GM21825 (cell line): ENCODE data around the gene PCBP4.
"Not testable (repeated sequence)": the region's sequence is repeated elsewhere in the genome, so short reads cannot be mapped to it uniquely, and the experiment has no call there.

ENCODE experiments used
- ATAC-seq: cut with Tn5 transposase; IDR thresholded peaks from one replicate; pipeline ENCODE4 v1.9.1; 2021; ENCODE audit warnings: mild to moderate bottlenecking, moderate library complexity; ENCODE audit not compliant: unreplicated experiment

The PCBP4 gene

GRCh38 chr3:51941463-51941797 is 25.8 kb downstream of the PCBP4 start:
- ATAC-seq, result no peak

DNA sequence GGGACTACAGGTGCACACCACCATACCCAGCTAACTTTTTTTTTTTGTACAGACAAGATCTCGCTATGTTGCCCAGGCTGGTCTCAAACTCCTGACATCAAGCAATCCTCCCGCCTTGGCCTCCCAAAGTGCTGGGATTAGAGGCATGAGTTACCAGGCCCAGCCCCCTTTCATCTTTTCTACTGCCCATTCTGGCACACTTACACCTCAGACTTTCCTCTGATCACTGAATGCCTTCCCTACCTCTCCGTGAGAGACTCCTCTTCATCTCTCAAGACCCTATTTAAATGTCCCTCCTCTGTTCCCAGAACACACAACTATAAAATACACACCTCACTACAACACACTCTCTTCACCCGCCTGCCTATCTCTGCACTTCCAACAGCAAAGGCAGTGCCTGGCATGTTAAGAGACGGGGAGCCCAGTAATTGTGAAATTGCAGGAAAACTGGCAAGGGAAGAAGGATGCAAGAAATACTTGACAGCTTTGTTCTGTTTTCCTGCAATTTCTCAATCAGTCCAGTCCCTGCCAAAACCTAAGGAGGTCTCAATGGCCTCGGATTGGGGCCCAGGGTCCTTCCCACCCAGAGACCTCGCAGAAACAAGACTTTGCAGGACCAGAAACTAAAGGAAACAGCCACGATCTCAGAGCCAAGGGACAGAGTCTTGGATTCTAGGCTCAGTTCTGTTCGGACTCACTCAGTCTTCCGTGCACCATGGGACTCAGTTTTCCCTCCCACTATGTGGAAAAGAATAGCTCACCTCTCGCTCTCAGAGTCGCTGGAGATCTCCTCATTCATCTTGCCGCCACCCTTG is 26.4 kb downstream of the PCBP4 start:
- no peak for ATAC-seq

DNA sequence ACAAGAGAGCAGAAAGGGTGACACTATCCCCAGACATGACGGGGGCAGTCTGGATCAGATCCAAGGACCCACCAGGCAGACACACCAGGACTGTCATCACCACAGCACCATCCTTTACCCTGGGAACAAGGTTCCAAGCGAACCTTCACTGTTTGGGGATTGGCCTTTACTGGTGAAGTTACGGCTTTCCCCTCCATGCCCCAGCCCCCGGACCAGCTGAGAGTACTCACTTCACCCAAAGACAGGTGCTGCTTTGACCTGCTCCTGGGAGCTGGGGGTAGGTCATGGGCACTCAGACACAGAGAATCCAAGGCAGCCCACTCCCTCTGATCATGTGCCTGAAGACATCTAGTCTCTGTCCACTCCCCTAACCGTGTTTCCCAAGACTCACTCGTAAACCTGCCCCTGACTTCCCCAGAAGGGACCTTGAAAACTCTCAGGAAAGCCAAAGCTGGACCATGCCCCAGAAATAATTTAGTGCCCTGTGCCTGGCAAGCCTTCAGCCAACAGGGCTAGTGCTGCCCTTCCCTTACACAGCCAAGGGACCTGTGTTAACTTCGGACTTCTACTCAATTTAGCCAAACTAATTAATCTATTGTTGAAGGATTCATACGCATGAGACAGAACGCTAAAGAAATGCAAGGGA is 28.4 kb downstream of the PCBP4 start:
- no peak for ATAC-seq

DNA sequence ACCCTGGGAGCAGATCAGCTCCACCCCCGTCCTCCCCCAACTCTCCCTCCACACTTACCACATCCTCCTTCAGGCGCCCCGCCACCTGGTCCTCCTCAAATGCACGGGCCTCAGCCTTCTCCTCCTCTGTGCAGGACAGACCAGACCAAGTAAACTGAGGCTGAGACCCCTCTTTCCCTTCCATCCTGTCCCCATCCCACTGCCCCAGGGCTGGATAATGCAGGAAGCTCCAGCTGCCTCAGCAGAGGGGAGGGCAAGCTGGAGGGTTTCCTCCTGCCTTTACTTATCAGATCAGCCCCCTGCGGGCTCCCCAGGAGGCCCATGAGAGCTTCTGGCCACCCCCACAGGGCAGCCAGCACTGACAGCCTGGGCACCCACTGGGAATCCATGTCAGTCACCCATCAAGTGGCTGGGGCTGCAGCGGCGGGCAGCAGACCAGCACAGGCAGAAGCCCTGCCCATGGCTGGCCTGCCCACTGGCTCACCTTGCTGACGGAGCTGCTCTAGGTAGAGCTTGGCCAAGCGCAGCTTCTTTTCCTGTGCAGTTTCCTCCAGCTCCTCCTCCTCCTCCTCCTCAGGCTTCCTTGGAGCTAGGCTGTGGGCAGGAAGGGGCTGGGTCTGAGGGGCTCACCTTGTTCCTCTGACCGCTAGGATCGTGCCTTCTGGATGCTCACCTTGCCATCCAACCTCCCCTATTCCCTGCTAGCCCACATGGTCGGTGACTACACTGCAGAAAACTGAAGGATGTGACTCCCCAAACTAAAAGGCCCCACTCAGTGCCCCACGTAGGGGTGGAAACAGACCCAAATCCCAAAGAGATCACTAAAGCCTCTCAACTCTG is 29.4 kb downstream of the PCBP4 start:
- no peak for ATAC-seq

DNA sequence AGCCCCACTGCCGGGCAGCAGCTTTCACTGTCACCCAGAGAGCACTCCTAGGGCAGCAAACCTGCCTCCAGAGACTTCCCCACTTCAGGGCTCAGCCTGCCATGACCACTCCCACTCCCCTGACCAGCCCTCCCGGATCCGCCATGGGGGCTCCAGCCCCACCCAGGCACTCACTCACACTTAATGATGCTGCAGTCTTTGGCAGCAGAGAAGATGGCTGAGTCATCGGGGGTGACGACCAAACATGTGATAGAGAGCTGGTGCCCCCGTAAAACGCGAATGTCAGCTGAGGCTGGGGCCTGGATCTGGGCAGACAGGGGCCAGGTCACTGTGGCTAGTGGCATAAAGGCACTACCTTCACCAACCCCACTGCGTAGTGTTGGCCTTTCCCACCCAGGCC is 30.2 kb downstream of the PCBP4 start:
- ATAC-seq, result no peak

DNA sequence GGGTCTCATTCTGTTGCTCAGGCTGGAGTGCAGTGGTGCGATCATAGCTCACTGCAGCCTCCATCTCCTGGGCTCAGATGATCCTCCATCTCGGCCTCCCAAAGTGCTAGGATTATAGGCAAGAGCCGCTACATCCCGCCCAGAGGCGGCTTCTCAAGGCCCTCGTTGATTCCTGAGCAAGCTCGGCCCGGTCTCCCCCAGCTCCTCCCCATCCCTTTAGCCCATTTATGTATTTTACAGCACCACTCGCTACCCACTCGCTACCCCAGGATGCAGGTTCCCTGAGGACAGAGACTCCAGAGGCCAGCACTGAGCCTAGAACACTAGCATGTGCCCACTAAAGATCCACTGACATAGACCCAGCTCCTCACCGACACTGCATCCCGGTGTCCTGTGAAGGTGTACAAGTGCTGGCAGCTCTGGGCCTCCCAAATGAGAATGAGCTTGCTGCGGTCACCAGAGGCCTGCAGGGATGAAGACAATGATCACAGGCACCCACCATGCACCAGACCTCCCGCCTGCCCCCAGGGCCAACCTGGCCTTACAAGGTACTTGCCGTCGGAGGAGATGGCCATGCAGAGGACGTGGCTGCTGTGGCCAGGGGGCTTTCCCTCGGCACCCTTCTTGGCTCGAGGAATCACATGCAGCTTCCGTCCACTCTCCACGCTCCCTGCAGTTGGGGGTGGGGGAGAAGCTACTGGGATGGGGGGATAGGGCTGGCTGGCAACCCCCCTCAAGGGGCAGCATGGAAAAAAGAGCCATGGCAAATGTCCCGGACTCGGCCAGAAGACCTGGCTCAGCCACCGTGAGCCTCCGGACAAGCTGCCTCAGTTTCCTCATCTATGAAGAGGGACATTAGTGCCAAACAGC is 31.1 kb downstream of the PCBP4 start:
- no peak for ATAC-seq

- ATAC-seq, result no peak
Measured at GRCh38 chr3:51934991-51935885, 32.0 kb downstream of the PCBP4 start.

DNA sequence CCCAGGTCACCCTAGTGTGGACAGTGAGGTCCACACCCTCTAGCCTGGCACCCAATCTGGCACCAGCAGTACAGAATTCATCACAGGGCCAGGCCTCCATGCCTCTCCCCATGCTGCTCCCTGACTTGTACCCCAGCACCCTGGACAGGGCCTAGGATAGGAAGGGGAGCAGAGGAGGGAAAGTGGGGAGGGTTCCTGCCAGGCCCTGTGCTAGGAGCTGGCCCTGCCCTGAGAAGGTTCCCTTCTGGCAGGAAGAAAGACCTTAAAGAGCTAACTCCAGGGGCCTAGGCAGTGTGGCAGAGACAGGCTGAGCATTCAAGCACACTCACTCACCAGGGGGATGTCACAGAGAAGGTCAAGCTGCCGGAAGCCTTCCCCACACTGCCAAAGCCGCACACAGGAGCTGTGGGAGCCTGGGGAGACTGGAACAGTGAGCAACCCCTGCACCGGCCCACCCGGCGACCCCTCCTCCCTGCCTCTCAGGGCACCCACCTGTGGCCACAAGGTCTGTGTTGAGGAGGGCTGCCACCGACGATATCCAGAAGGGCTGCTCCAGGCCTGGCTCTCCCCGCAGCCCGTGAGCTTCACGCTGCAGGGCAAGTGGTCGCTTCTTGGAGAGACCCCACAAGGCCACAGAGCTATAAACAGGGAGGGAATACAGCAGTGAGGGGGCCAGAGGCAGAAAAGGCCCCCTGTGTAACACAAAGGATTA is 33.0 kb downstream of the PCBP4 start:
- no peak for ATAC-seq

DNA sequence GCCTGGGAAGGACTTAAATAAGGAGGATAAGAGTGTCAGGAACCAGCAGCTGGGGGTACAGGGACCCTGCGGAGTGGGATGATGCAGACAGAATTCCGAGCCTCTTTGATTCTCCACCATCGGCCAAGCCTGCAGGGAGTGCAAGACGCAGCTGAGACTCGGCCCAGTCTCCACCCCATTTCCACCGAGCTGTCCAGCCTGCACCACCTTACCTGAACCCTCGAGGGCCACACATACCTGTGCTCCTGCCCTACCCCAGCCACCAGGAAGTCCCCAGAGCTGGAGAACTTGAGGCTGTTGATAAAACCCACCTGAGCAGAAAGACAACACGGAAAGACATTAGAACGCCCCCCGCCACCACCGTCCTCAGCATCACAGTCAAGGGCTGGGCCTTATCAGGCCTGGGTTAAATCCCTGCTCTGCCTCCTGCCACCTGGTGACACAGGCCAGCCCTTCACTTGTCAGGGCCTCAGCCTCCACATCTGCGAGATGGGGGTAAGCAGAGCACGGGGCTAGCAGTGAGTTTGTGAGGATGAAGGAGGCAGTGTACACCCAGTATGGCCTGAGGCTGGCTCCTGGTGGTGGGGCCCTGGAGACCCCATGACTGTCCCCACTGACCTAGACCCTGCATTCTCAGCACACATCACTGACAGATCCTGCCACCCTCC is 33.6 kb downstream of the PCBP4 start:
- ATAC-seq, result no peak

DNA sequence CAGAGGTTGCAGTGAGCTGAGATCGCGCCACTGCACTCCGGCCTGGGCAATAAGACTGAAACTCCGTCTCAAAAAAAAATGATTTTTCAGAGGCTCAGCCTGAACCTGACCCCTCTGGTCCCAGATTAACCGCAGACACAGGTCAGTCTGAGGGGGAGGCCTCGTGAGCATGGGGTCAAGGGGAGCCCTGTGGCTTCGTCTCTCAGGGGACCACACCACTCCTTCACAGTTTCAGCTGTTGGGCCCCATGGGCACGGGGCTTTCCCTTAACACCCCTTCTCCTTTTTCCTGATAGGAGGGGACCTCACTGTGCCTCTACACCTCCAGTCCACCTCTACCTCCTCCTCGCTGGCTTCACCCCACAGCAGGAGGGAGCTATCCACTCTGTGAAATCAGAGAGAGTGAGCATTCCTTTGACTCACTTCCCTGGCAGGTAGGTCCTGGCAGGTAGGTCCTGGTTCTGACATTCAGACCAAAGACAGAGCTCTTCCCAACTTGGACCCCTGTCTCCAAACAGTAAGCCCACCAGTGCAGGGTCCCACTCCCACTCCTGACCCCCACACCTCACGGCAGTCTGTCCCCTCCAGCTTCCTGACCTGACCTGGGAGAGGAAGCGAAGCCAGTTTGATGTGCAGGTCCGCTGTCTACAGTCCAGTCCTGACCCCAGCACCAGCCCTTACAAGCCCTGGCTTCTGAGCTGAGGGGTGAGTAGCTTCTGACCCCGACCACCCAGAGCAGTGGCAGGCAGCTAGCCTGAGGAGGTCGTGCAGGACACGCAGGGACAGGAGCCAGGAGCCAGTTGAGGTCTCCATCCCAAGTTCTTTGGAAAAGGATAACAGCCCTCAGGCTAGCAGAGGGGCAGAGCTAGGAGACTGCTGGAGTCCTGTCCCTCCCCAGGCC is 34.5 kb downstream of the PCBP4 start:
- ATAC-seq, result no peak

DNA sequence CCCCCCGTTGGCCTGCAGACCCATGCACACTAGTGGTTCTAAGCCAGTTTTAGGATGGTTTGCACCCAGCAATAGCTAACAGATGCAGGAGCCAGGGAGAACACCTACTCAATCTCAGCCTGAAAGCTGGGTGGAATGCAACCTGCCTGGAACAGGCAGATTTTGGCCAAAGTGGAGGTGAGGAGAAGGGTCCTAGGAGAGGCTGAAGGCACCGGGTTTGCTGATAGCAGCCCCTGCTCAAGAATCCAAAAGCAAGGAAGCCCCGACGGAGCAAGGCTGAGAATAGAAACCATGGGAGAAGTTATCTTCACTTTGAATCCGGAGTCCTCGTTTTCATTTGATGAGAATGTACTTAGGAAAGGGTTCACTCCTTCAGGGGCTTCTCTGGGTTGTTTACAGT is 35.5 kb downstream of the PCBP4 start:
- no peak for ATAC-seq

DNA sequence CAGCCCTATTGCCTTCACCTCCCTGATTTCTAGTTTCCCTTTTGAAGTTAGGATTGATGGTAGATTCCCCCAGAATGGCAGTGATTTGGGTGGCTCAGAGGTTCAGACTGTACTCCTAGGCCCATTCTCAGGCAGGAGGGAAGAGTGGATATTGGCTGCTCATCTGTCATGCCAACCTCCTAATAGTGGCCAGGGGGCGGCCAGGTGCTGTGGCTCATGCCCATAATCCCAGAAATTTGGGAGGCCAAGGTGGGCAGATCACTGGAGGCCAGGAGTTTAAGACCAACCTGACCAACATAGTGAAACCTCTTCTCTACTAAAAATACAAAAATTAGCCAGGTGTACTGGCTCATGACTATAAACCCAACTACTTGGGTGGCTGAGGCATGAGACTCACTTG is 36.8 kb downstream of the PCBP4 start:
- ATAC-seq, result no peak

DNA sequence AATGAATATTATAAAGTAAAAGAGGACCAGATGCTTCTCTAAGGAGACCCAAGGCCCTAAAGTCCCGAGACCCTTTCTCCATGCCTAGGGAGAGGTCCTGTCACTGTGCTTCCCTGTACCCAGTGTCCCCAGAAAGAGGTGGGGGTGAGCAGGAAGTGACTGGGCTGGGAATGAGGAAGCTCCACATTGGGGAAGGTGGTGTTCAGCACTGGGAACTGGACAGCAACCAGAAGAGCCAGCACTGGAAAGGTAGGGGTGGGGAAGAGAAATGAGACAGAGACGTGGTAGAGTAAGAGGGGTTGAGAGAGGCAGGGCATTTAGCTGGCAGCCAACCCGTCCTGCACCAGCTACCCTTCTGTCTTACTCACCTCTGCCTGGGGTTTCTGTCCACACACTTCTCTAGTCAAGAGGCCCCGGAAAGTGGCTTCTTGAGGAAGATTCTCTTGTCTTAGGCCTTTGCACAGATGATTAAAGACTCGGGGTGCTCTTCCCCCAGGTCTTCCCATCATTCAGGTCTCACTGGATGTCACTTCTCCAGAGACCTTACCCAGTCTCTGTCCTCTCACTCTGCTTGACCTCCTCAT is 37.7 kb downstream of the PCBP4 start:
- no peak for ATAC-seq

- ATAC-seq, result not testable (repeated sequence)
Measured at GRCh38 chr3:51928981-51929380, 38.3 kb downstream of the PCBP4 start.

DNA sequence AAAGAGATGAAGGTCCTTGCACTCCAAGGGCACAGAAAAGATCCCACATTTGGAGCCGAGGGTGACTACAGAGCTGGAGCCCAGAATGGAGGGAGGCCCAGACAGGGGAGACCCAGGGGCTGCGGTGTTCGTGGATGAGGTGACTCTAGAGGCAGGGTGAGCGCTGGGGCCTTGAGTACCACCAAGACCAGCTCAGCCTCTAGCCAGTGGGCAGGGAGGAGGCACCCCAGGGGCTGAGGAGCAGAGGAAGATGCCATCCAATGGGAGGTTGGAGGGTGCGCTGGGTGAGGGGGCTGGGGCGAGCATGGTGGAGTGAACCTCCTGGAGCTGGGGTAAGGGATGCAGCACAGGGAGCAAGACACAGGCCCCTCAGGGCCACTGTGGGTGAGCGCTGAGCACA is 38.8 kb downstream of the PCBP4 start:
- ATAC-seq, result no peak

DNA sequence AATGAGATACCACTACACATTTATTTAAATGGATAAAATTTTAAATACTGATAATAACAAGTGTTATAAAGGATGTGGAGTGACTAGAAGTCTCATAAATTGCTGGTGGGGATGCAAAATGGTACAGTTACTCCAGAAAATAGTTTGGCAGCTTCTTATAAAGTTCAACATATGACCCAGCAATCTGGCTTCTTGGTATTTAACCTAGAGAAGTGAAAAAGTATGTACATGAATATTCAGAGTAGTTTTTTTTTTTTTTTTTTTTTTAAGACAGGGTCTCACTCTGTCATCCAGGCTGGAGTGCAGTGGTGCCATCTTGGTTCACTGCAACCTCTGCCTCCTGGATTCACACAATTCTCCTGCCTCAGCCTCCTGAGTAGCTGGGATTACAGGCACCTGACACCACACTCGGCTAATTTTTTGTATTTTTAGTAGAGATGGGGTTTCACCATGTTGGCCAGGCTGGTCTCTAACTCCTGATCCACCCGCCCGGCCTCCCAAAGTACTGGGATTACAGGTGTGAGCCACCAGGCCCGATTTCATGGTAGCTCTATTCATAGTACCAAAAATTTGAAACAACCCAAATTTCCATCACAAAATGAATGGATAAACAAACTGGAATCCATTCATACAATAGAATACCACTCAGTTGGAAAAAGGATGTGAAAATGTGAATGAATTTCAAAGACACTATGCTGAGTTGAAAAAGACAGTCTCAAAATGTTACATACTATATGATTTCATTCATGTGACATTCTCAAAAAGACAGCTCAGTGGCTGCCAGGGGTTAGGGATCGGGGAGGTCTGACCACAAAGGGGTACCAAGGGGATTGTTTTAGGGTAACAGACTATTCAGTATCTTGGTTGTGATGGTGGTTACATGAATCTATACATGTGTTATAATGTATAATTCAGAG is 39.9 kb downstream of the PCBP4 start:
- ATAC-seq, result no peak
